Fibroblast of skin of back (primary cell): ENCODE measurements around the gene KANK3.
A peak's percentile ranks its signal among the peaks of the same experiment; 100 is the strongest.
"Not testable (repeated sequence)": the region's sequence is repeated elsewhere in the genome, so short reads cannot be mapped to it uniquely, and the experiment has no call there.

Source experiments
- DNase-seq: peaks from one replicate; pipeline ENCODE4 v3.0.0-alpha.2; 2013

The KANK3 gene

DNA sequence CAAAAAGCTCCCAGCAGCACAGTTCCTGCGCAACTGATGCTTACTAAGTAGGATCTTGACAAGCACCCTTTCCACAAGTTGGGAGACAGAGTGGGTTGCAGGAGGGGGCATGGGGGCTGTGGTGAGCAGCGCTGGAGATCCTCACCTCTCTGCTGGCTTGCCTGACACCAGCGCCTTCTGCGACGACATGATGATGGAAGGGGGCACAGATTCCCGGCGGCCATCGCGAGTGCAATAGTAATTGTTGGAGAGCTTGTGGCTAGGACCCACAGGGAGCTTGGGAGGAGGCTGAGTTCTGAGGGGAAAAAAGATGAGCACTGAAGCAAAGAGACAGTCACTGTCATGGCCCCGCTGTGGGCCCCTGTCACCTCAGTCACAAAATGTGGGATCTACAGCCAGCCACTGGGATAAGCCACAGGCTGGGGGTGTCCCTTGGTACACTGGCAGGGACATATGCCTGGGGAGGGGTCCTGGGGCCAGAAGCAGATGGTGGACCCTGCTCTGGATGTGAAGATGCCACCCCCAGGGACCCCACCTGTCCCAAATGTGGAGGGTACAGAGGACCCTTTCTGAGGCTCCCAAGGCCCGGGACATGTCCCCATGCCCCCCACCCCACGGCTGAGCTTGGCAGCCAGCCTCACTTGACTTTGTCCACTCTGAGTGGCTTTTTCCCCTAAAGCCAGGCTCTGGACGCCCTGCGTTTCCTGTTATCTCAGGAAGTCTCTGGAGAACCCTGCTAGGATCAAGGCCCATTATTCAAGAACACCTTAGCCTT, 26.5 kb downstream of the KANK3 start:
- no peak for DNase-seq

DNA sequence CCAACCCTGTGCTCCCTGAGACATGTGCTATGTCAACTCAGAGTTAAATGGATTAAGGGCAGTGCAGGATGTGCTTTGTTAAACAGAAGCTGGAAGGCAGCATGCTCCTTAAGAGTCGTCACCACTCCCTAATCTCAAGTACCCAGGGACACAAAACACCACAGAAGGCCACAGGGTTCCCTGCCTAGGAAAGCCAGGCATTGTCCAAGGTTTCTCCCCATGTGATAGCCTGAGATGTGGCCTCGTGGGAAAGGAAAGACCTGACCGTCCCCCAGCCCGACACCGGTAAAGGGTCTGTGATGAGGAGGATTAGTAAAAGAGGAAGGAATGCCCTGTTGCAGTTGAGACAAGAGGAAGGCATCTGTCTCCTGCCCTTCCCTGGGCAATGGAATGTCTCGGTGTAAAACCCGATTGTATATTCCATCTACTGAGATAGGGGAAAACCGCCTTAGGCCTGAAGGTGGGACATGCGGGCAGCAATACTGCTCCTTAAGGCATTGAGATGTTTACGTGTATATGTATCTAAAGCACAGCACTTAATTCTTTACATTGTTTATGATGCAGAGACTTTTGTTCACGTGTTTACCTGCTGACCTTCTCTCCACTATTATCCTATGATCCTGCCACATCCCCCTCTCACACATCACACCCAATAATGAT, 28.0 kb downstream of the KANK3 start:
- DNase-seq, result not testable (repeated sequence)

DNA sequence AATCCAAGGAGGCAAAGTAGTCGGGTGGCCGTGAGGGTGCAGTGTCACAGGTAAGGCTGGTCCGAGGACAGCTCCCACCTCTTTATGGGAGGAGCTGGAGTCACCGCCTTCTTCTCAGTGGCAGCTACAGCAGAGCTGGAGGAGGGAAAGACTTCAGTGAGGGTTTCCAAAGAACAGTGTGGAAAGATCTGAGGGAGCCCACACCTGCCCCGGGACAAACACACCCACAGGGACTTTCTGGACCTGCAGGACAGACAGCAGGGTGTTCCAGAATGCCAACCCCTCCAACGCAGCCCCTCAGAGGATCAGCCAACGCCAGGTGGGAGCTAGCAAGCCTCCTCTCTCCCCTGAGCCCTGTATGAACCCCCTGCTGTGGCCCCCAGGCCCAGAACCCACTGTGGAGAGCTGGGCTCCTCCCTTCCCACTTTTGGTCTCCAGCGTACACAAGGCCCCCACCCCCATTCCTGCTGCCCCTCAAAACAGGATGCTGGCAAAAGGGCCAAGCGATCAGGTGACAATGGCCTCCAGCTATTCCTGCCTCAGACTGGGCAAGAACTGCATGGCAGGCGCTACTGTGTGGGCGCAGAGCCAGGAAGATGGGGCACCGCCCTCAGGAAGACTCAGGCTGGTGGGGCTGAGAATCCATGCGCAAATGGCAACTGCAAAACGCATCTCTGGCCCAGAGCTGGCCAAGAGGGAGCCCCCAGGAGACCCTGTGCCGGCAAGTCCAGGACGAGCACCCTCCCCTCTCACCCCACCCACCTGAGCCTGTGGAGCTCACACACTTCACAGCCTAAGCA, 31.4 kb downstream of the KANK3 start:
- no peak for DNase-seq

DNA sequence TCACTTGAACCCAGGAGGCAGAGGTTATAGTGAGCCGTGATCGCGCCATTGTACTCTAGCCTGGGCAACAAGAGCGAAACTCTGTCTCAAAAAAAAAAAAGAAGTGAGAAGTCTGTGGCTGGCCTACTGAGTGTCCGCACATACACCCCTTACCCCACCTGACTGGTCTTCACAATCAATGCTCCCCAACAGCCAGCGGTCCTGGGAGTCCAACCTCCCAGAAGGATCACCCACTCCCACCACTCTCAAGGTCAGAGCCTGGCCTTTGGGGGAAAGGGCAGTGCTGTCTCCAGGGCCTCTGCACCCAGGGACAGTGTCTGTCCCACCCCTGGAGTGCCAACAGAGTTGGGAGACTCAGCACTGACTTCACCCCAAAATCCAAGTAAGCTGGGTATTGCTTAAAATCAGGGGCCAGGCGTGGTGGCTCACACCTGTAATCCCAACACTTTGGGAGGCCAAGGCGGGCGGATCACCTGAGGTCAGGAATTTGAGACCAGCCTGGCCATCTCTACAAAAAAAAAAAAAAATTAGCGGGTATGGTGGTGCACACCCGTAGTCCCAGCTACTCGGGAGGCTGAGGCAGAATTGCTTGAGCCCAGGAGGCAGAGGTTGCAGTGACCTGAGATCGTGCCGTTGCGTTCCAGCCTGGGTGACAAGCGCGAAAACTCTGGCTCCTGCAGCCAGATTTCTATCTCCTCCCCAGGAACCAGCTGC, 32.6 kb downstream of the KANK3 start:
- DNase-seq, result no peak

DNA sequence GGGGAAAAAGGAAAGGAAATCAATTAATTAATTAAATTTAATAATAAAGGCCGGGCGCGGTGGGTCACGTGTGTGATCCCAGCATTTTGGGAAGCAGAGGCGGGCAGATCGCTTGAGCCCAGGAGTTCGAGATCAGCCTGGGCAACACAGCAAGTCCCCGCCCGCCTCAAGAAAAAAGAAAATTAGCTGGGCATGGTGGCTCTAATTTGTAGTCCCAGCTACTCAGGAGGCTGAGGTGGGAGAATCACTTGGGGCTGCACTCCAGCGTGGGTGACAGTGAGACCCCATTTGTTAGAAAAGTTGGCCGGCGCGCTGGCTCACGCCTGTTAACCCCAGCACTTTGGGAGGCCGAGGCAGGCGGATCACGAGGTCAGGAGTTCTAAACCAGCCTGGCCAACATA, 34.2 kb downstream of the KANK3 start:
- DNase-seq, result no peak

DNA sequence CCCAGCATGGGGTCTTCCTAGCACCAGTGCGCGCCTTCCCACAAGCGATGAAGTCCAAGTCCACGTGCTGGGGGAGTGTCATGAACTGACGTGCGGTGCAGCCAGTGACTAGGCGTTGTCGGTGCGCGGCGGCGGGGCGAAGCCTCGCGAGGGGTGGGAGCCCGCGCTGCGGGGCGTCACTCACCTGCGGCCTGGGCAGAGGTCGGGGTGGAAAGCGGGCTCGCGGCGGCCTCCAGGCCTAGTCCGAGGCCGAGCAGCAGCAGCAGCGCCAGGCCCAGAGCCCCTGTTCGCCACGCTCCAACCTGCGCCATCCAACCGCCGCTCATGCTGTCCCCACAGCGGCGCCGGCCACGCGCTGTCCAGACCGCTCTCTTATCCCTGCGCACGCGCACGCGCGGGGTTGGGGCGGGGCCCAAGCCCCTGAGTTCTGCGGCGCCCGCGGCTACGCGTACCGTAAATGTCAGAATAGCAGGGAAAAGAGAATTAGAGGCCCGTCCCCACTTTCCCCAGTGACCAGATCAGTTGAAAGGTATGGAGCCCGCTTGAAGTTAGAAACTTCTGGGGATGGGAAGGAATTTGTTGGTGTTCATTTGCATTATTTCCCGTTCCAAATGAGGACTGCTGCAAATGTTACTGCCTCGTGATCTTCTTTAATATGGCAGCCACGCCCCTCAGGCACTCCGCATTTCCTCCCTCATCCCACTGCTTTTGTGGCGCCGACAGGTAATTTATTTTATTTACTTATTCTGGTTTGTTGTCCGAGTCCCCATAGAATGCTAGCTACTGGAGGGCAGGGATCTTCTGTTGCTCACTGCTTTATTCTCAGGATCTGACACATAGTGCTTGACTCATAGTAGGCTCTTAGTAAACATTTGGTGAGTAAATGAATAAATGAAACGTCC, 34.8 kb downstream of the KANK3 start, which contains the start of gene CD320:
Gene CD320 (minus strand): TSS at position 394 of the 902 bp plus-strand sequence. CDS start 68 bp downstream, at position 326.
- DNase-seq, result peak; percentile 90

DNA sequence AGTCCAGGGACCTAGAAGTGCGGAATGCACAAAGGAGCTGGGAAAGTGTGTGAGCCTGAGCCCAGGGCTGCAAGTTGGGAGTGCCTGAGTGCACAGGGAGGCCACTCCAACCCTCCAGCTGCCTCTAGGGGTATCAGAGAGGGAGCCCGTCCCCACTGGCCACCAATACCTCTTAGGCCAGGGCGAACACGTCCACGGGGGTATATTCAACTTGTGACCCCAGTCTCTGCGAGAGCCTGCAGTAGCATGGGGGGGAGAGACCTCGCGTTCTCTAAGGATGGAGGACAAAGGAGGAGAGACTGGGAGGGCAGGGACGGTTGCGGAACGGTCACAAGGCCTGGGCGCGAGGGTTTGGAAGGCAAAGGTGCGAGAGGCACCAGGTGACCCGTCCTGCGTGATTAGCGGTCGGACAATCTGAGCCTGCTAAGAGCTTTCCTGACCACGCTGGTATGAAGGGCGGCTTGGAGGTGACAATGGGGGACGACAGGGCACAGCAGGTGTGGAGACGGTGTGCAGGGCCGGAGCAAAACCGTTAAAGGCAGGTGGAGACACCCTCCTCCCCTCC, 35.6 kb downstream of the KANK3 start:
- DNase-seq, result no peak

DNA sequence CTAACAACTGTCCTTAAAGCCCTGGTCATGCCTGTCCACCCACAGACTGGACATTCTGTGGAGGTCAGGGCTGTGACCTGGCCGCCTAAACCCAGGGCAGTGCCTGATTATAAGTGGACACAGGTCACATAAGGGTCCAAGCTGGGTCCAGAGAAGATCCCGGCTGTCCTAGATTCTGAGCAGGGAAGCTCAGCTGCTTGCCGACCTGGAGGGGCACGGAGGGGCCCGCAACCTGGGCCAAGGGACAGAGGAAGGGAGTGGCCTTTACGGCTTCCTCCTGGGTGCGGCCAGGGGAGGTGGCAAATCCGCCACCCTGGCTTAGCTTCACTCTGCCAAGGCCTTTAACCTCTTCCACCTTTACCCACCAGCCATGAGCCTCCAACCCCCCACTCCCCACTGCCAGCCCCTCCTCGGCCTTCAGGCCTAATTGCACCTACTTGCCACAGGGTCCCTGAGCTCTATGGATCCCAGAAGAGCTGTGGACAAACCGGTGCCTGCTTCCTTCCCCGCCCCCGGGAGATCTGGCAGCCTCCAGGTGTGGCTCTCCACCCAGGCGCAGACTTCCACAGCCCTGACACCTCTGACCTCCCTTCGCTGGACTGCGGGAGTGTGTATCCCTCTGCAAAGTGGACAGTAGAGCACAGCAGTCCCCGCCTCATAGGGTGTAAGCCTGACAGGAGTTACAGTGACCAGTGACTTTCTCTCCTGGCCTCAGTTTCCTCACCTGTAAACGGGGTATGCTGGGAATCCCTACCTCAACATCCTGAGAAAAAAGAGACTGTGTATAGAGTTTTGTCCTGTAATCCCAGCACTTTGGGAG, 36.6 kb downstream of the KANK3 start:
- DNase-seq, result no peak

DNA sequence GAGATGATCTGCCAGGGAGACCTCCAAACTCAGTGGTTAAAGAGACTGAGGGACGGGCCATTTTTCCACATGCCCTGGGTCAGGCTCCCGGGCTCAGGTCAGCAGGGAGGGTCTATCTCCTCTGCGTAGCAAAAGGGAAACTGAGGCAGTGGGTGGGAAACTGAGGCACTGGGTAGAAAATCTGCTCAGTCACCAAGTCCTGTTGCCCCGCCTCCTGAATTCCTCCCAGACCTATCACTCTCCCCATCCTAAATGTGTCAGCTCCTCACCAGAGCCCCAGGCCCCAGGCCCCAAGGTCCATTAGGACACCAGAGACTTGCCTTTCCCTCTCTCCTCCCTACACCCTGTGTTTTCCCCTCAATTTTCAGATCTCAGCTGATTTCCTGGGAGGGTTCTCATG, 37.3 kb downstream of the KANK3 start:
- no peak for DNase-seq

DNA sequence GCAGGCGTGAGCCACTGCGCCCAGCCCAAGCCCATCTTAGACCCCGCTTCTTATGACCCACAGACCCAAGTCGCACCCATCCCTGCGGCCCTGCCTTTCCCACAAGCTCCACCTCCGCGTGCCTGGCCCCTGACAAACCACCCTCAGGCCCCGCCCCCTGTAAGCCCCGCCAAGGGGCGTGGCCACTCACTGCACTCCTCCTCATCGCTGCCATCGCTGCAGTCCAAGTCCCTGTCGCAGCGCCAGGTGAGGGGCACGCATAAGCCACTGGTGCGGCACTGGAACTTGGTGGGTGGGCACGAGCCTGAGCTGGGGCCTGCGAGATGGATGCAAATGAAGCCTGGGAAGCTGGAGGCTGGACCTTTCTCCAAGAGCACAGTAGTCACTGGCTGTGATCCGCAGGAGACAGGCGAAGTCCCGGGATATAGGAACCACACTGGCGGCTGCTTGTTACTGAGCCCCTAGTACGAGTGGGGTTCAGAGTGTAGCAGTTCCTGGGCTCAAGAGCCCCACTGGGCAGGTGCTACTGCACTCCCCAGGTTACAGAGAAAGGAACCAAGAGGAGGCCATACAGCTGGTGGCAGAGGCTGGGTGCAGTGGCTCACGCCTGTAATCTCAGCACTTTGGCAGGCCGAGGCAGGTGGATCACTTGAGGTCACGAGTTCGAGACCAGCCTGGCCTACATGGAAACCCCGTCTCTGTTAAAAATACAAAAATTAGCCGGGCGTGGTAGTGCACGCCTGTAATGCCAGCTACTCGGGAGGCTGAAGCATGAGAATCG, 38.0 kb downstream of the KANK3 start:
- DNase-seq, result no peak

DNA sequence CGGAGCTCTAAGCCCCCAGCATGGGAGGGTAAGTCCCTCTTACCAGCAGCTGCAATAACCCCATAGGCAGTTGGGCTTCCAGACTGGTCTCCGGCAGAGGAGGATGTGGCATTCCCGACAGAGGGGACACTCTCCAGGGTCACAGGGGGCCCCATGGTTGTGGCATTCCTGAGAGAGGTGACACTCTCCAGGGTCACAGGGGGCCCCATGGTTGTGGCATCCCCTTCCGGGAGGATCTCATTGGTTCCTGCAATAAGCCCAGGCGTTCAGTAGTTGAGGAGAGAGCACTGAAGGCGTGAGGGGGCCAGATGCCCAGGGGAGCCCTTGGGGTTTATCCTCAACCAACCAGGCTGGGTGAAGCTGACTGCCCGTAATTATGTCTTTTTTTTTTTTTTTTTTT, 40.3 kb downstream of the KANK3 start:
- DNase-seq, result no peak

DNA sequence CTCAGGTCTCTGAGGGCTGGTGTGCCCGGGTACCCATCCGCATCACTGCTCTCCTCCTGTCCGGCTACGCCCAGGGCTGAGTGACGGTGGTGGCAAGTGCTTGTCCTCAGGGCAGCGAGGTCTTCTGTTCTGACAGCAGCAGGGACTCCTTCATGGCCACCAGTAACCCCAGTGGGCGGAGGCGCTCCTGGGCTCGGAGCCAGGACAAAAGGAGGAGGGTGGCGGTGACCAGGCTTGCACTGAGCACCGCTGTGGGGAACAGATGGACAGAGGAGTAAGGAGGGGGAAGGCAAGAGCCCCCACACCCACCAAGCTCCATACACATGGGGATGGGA, 40.7 kb downstream of the KANK3 start:
- no peak for DNase-seq

DNA sequence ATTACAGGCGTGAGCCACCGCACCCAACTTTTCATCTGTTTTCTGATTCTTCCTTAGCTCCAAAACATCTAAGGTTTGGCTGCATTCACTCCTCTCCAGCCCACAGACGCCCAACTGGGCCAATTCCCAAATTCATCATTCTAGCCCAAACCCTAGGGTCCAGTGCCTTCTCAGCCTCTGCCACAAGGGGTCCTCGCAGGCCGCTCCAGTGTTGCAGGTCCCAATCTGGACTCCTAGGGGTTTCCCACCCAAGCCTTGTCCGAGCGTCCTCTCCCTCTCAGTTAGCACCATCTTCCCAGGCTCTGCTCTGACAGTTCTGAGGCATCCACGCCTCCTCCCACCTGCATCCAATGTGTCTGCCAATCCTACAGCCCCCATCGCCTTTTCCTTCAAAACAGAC, 51.7 kb downstream of the KANK3 start:
- DNase-seq, result not testable (repeated sequence)

DNA sequence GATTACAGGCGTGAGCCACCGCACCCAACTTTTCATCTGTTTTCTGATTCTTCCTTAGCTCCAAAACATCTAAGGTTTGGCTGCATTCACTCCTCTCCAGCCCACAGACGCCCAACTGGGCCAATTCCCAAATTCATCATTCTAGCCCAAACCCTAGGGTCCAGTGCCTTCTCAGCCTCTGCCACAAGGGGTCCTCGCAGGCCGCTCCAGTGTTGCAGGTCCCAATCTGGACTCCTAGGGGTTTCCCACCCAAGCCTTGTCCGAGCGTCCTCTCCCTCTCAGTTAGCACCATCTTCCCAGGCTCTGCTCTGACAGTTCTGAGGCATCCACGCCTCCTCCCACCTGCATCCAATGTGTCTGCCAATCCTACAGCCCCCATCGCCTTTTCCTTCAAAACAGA, 66.6 kb downstream of the KANK3 start:
- not testable (repeated sequence) for DNase-seq
